NCI-H2107 treated with DMSO at 0.1 percent for 48 hours (cell line): ENCODE results near the gene CRYBG2.
"Not testable (repeated sequence)": the region's sequence is repeated elsewhere in the genome, so short reads cannot be mapped to it uniquely, and the experiment has no call there.

Experiments
- DNase-seq: peaks from one replicate; lab custom pipeline; 2025; ENCODE audit not compliant: unreplicated experiment; lab: John Stamatoyannopoulos, UW

Gene CRYBG2

DNA sequence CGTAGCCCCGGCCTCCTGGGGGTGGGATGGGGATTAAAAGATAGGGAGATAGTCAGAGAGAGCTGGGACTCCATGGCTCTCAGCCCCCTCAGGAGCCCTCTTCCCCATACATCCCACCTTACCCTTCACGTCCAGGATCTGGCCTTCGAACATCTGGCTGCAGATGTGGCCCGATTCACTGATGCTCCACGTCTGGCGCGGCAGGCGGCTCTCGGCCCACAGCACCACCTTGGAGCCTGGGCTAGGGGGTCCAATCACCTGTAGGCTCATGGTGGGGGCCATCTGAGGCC is 31.9 kb downstream of the CRYBG2 start:
- no peak for DNase-seq

DNA sequence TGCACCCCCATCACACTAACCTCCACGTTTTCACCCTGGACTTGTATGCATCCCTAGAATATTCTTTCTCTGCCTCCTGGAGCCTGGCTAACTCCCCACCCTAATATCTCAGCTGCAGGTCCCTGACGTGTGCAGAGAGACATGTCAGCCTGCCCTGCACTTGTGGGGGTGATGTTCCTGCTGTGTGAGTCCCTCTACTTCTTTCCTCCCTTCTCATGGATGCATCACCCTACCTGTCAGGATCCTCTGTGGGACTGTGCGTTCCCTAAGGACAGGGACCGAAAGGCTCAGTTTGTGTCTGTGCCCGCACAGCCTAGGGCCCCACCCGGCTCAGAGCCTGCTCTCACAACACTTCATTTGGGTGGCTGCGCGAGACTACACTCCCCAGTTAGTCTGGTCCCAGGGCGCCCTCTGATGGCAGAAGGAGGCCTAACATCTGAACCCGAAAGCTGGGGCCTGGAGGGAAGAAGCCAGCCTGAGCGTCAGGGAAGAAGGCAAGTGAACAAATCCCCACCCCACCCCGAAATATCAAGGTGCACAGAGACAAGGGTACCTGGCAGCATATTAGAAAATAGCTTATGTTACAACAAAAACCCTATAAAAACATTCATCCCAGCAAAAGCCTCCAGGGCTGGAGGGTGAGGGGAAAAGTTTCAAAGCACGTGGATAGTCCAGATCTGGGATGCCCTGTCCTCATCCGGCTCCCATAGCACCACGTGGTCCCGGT is 32.5 kb downstream of the CRYBG2 start:
- DNase-seq: peak; percentile 68

DNA sequence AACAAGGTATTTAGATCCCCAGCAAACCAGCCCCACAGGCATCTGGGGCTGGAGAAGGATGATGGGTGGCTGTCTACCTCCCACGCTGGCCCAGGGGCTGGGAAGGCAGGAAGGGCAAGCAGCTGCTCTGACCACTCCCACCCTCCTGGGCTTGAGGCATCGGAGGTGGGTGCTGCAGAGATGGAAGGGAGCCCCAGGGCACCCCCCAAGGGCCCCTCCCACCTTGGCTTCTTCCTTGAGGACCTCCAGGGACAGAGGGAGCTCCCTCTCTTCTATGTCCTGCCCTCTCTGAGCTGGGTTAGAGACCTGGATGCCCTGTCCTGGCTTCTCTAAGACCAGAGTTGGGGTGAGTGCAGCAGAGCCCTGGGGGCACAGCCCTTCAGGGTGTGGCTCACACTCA is 33.0 kb downstream of the CRYBG2 start:
- DNase-seq: no peak

DNA sequence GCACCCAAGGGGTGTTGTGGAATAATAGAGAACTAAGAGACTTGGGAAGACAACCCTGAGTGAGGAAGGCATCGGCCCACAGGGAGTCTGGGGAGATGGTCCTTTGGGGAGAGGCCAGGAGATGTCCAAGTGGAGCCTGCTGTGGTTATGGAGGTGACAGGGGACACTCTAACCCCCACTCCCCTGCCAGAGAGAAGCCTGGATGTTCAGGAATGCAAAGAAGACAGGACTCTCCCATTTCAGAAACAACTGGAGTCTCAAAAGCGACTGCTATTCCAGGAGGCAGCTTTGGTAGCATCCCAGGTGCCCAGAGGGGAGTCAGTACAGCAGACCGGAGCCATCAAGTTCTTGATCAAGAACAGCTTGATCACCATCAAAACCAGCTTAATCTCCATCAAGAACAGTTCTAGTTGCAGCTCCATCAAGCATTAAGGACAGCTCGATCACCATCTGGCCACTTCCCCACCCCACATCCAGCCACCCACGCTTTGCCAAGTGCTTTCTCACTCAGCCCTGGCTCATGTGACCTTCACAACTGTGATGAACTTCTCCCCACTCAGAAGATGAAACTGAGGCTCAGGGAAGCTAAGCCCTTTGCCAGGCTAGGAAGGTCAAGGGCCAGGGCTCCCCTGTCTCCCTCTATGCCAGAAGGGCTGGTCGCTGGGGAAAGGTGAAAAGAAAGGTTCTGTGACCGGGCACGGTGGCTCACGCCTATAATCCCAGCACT is 35.4 kb downstream of the CRYBG2 start:
- DNase-seq: no peak

DNA sequence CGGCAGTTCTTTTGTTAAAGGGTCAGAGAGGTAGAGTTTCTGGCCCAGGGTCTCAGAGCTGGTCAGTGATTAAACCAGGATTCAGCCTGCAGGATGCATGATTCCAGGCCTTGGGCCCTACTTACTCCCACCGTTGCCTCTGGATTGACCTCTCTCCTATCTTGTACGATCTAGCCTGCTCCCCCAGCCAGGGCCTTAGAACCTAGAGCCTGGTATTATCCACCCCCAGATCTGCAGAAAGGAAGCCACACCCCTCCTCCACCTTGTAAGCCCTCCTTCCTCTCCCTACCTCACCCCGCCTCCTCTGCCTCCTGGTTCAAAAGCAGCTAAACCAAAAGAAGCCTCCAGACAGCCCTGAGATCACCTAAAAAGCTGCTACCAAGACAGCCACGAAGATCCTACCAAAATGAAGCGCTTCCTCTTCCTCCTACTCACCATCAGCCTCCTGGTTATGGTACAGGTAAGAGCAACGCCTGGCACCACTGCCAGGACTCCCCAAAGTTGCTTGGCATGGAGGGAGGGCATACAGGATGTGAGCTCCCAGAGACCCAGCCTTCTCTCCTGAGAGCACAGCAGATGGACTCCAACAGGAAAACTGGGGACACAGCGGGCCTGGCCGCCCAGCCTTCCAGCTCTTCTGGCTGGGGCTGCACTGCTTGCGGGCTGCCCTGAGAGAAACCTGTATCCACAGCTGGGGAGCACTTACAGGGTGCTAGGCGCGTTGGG is 36.2 kb downstream of the CRYBG2 start, which contains the start of gene CD52:
CD52 (plus strand) TSS at position 347 of the 726 bp plus-strand sequence; CDS start at position 407, 60 bp downstream.
- no peak for DNase-seq

DNA sequence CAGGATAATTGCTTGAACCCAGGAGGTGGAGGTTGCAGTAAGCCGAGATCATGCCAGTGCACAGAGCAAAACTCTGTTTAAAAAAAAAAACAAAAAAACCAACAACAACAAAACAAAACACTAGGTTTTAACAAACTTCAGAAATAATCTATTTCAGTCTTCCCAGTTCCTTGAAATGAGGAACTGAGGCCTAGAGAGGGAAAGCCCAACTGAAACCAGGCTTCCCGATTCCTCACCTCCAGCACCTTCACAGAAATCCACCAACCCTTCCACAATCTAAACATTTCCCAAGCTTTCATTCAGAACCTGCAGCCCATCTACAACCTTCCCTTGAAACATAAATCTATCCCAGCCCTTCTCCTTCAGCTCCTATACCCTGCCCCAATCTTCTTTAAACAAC is 36.8 kb downstream of the CRYBG2 start:
- DNase-seq: no peak

DNA sequence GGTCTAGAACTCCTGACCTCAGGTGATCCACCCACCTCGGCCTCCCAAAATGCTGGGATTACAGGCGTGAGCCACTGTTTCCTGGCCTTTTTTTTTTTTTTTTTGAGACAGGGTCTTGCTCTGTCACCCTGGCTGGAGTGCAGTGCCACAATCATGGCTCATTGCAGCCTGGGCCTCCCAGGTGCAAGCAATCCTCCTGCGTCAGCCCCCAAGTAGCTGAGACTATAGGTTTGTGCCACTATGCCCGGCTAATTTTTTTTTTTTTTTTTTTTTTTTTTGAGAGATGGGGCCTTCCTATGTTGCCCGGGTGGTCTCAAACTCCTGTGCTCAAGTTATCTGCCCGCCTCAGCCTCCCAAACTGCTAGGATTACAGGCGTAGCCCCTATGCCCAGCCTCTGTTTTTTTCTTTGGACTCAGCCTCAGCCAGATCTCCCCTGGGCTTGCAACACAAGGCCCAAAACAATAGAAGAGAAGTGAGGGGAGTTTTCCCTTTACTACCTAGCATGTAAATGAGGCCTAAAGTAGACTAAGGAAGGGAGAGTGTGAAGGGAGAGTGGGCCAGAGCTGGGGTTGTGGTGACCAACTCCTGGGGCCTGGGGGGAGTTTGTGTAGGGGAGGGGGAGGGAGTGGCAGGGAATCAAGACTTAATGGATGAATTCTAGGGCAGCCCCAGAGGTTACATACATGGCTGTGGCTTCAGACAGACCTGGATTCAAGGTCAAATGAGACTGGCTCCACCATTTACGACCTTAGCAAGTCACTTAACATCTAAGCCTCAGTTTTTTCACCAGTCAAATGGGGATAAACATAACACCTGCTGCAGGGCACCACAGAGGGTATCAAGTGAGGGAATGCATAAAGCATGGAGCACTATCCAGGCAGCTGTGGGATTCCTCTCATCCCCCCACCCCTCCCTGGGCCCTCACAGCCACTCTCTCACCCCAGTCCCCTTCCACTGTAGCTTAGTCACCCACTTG is 37.8 kb downstream of the CRYBG2 start:
- no peak for DNase-seq

DNA sequence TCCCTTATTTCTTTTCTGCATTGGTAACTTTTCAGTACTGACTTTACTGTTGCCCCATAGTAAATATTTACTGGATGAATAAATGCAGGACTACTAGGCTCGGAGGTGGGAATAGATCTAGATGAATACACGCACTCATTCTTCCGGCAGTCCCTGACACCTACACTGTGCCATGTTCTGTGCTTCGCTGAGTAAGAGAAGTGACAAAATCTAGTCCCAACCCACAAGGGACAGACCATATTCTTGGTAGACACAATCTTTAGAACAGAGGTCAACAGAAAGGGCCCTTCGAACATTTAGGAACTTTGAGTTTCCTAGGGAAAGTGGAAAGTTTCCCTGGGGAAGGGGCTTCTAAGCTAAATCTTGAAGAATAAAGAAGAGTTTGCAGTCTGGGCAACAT is 39.4 kb downstream of the CRYBG2 start:
- no peak for DNase-seq

DNA sequence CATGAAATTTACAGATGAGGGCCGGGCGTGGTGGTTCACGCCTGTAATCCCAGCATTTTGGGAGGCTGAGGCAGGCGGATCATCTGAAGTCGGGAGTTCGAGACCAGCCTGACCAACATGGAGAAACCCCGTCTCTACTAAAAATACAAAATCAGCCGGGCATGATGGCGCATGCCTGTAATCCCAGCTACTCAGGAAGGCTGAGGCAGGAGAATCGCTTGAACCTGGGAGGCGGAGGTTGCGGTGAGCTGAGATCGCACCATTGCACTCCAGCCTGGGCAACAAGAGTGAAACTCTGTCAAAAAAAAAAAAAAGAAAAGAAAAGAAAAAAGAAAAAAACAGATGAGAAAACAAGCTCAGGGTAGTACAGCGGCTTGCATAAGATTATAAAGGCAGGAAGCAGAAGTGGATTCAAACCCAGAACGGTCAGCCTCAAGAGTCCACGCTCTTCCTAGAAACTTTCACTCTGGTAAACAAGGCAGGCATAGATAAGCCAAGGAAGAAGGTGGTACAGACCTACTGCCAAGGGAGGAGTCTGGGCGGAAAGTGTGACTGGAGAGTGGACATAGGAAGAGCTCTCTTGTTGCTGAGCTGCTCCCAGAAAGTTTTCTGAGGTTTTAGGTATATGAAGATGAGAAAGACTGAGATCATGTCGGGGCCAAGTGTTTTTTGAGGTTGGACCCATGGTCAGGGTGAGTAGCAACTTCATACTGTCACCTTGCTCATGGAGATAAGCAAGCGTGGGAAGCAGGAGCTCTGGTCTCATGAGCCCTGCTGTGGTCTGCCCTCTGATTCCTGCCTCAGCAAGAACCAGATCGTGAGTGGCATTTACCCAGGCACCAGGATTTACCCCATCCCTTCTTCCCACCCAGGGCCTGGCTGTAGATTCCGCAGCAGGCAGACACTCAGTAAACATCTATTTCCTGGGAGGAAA is 45.7 kb downstream of the CRYBG2 start:
- DNase-seq: not testable (repeated sequence)

DNA sequence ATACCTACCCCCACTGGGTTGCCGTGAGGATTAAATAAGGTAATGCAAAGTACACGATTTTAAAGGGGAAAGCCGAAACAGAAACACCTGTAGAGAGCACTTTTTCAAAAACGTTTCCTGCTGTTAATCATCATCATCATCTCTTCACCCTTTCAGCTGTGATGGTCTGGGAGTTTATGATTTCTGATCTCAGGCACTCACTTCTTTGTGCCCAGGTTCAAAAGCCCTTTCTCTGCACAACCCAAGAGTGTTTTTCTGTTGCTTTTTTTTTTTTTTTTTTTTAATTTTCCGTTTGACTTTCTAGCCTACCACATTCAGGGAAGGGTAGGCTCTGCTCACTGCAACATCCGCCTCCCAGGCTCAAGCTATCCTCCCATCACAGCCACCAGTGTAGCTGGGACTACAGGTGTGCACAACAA is 46.6 kb downstream of the CRYBG2 start:
- no peak for DNase-seq

DNA sequence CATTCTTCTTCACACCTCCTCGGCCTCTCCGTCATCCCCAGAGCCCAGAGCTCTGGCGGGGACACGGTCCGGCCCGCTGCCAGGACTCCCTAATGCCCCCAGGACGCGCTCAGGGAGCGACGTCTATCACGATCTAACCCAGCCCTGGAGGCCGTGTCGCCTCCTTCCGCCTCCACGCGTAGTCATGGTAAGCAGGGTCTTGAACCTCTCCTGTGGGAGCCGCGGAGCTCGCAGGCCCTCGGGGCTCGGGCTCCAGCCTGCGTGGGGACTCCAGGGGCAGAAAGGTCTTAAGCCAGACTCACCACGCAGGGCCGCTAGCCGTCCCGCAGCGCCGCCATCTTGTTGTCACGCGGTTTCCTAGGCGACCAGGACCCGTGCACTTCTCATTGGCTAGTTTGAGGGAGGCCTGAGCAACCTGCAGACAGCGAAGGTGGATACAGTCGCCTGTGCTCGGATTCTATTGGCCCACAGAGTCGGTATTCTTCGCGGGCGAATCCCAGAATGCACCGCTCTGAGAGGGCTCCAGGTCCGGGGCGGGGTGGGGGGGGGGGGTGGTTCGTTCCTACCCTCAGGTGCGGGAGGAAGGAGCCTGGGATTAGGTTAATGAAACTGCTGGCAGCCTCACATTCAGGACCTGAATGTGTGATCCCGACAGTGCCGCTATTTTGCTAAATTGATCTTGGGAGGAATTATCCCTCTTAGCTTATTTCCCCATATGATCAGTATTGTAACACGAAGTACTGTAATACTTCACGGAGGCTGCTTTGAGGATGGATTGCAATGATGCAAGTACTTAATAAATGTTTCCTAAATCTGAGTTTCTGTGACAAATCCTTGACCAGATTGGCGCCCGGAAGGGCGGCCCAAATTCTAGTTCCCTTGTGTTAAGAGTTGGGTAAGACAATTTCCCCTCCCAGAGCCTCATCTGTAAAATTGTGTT is 47.4 kb downstream of the CRYBG2 start, which contains the start of gene UBXN11:
UBXN11 (minus strand) TSS at position 347 of the 940 bp plus-strand sequence. CDS start 3,753 bp downstream, outside the sequence.
- peak; percentile 97 for DNase-seq

DNA sequence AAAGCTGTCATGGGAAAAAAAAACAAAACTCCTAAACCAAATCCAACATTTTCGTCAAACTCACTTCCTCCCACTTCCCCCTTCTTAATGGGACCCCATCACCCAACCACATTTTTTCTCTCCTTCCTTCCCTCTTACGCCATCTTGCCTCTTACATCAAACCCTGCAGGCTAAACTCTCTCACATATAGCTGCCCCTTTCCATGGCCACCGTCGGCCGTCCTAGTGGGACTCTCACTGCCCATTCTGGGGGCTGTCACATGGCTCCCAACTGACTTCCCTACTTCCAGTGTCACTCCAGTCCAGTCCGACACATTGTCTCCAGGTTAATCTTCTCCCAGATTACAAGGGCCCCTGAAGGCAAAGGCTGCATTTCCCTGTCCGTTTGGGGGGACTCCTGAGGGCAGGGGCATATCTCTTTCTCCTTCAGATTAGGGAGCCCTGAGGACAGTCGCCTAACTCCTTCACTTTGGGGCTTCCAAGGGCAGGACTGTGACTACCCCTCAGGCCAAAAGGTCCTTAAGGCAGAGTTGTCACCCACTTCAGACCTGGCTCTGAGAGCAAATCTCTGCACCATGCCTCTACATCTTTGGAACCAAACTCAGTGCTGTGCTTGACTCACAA is 48.2 kb downstream of the CRYBG2 start:
- no peak for DNase-seq

DNA sequence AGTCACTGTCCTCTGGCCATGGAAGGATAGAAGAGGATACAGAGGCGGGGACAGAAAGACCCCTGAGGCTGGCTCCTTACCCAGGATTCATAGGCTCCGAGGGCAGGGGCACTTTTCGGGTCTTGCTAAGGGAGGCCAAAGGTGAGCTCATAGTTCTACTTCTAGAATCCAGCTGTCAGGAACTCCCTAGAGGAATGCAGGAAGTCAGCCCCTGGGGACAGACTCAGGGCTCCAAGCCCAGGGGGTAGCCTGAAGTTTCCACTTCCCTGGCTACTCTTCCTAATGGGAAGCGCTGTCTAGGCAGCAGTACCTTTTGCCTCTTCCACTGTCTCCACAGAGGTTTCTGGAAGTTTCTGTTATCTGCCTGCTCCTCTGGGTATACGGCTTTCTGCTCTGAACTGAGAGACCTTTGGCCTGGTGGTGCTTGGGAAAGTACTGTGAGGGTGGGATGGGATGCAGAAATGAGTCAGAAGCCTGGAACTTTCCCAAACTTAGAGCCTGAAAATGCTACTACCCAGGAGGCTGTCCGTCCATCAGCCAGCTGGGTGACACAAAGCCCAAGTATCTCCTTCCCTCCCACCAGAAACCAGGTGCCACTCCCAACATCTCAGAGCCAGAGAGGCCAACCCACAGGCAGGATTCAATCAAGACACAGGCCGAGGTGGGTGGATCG is 51.1 kb downstream of the CRYBG2 start:
- DNase-seq: no peak

DNA sequence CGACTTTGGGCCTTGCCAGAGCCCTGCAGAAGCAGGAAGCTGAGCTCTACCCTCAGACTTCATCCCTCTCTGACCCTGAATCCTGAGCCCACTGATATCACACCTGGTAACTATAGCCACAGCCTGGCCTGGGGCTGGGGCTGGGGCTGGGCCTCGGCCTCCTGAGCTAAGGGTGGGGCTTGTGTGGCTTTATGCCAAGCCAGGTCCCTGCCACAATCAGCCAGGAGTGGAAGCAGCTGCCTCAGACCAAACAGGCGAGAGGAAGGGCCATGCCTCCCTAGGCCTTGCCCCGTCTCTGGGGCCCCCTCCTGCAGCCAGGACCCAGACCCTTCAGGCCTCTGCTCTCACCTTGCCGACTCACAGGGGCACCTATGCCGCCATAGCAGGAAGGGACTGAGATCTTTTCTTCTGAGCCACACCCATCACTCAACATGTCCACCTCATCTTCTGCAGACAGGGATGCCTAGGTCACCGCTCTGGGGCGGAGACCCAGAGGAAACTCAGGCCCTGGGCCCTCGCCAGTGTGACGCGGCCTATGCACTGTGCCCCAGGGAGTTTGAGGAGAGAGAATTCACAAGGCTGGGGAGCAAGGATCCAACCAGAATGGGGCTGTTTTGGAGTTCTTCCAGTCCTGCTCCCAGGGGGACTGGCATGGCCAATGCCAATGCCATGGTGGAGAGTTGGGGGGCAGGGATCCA is 53.2 kb downstream of the CRYBG2 start:
- no peak for DNase-seq

DNA sequence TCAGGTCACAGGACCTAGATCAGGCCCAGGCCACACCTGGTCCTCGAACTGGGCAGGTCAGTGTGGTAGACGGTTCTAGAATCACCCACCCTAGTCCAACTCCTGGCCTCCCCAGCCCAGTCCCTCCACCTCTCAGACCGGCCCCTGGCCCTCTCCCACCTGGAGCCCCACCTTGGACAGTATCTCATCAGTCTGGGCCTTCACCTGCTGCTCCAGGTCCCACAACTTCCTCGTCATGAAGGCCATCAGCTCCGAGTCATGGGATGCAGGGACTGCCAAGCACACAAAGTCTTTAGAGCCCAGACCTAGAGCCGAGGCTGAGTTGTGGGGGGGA is 56.2 kb downstream of the CRYBG2 start:
- DNase-seq: no peak

DNA sequence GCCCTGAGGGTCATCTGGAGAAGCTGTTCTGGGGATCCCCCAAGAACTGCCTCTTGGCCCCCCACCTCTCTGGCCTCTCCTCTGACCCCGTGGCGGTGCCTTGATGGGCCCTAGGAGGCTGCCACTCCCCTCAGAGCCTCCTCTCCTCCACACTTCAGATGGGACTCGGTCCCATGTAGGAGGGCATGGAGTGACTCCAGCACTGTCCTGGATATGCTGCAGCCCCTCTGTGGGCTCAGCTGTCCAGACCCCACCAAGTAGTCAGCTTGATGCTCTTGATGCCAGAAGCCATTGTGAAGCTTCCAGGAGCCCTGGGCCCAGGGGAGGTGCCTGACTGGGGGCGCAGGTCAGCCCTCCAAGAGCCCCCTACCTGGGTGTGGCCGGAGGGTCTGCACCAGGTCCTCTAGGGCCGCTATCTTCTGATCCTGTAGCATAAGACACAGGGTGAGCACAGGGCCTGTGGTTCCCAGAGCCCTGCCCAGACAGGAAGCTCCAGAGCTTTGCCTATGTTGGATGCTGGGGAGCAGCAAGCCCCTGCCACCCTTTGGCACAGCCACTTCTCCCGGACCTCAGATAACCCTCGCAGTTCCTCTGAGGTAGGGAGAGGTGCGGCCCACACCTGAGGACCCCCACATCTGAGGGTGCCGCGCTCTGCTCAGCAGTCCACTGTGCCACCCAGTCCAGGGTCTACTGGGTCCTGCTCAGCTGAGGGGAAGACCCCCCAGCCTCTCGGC is 56.7 kb downstream of the CRYBG2 start:
- DNase-seq: no peak
